GM18951 (cell line): ENCODE measurements around the gene TNFRSF19.
"Not testable (repeated sequence)": the region's sequence is repeated elsewhere in the genome, so short reads cannot be mapped to it uniquely, and the experiment has no call there.

Experiments used
- POLR2A ChIP-seq: IDR thresholded peaks from 4 replicates; pipeline ENCODE4 v1.6.1; 2011; ENCODE audit warnings: mild to moderate bottlenecking; ENCODE audit not compliant: insufficient read length, insufficient read depth; ENCODE audit errors: extremely low read depth
- in situ Hi-C: fragments of 300-500 bp; cut with MboI; formaldehyde crosslinking; loops from one replicate; pipeline ENCODE4 v1.12.0; 2022; ENCODE audit warnings: low sequenced_read_pairs, mixed read lengths, inconsistent platforms; ENCODE audit not compliant: unreplicated experiment

TNFRSF19 gene

GRCh38 chr13:23674795-23675640 lies 104.8 kb downstream of the TNFRSF19 start:
- no peak for TF ChIP-seq POLR2A
- in situ Hi-C loops = no loop called here

GRCh38 chr13:23677679-23678288 lies 107.6 kb downstream of the TNFRSF19 start:
- in situ Hi-C loops = not testable (repeated sequence)

GRCh38 chr13:23678795-23679194 lies 108.6 kb downstream of the TNFRSF19 start:
- TF ChIP-seq POLR2A = no peak
- in situ Hi-C loops = no loop called here

GRCh38 chr13:23679220-23679619 lies 109.0 kb downstream of the TNFRSF19 start:
- in situ Hi-C loops = no loop called here
- no peak for TF ChIP-seq POLR2A

GRCh38 chr13:23680845-23681669 lies 110.8 kb downstream of the TNFRSF19 start:
- in situ Hi-C loops = no loop called here
- TF ChIP-seq POLR2A = no peak

- TF ChIP-seq POLR2A = no peak
- in situ Hi-C loops = no loop called here
Observed at GRCh38 chr13:23683084-23683483, 112.9 kb downstream of the TNFRSF19 start.

- TF ChIP-seq POLR2A = no peak
- in situ Hi-C loops = no loop called here
Observed at GRCh38 chr13:23684647-23685046, 114.4 kb downstream of the TNFRSF19 start.

- in situ Hi-C loops = no loop called here
- TF ChIP-seq POLR2A = no peak
Observed at GRCh38 chr13:23685416-23685815, 115.2 kb downstream of the TNFRSF19 start.

GRCh38 chr13:23686948-23687347 lies 116.7 kb downstream of the TNFRSF19 start:
- in situ Hi-C loops = no loop called here
- no peak for TF ChIP-seq POLR2A

GRCh38 chr13:23687614-23688013 lies 117.4 kb downstream of the TNFRSF19 start:
- no peak for TF ChIP-seq POLR2A
- in situ Hi-C loops = no loop called here

- in situ Hi-C loops = no loop called here
Observed at GRCh38 chr13:23688336-23688735, 118.1 kb downstream of the TNFRSF19 start.

GRCh38 chr13:23690668-23691067 lies 120.5 kb downstream of the TNFRSF19 start:
- in situ Hi-C loops = no loop called here
- TF ChIP-seq POLR2A = no peak

More at GRCh38 chr13:23688336-23688735, 118.1 kb downstream of the TNFRSF19 start:
- no peak for TF ChIP-seq POLR2A

GRCh38 chr13:23692816-23693215 lies 122.6 kb downstream of the TNFRSF19 start:
- TF ChIP-seq POLR2A = no peak
- in situ Hi-C loops = no loop called here
